ENCODE measurements around the gene SVOPL.

SVOPL gene

DNA sequence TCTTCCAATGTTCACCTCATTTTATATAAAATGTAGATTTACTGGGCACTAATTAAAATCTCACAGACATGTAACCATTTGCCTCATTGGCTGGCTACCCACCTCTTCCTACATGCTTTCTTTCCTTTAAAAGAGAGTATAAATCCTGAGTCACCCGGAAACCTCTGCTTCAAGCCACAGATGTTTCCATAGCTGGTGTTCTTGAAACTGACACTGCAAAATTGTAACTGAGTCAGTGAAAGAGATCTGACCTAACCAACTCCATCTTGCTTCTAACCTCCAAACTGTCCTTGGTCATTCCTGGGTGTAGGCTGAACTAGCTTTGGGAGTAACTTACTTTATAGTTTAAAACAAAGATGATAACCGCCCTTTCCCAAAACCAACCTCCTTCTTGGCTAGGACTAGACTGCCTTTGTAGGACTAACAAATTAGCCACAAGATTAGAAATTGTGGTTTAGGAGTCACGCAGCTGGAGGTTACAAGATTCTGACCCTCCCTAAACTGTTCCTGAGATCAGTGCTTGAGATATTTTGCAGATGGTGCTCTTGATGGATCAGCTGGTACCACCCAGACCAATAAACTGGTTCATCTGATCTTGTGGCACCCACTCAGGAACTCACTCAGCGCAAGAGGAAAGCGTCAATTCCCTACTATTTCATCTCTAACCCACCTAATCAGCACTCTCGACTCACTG is 33.5 kb downstream of the SVOPL start:
- no peak for TF ChIP-seq CTCF (IDR thresholded peaks at IDR 0.05; ENCODE audit: borderline replicate concordance, insufficient read depth, low read depth, low read length)
- H3K4me3 ChIP-seq (ENCODE audit: low read depth, low read length), result no peak overlapping the region

GRCh38 chr7:138666385-138666784 is 34.8 kb downstream of the SVOPL start:
- no peak overlapping the region for H3K4me3 ChIP-seq (ENCODE audit: low read depth, low read length)
- no peak for TF ChIP-seq CTCF (IDR thresholded peaks at IDR 0.05; ENCODE audit: borderline replicate concordance, insufficient read depth, low read depth, low read length)

DNA sequence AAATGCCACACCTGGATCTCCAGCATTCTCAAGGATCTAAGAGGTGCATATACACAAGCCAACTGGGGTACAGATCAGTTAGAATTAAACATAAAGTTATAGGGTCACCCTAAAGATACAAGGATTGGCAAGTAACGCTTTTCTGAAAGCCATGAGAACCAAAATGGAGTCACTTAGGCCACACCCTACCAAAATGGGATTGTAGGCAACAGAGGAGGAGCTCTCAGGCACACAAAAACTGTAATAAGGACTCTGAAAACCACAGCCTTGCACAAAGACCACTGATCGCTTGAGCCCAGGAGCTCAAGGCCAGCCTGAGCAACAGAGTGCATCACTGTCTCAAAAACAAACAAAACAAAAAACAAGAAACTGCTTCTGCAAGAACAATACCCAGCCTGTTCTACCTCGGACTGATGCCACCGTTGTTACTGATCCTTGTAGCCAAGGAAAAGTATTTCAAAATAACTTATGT is 35.5 kb downstream of the SVOPL start:
- TF ChIP-seq CTCF (IDR thresholded peaks at IDR 0.05; ENCODE audit: borderline replicate concordance, insufficient read depth, low read depth, low read length), result no peak
- H3K4me3 ChIP-seq (ENCODE audit: low read depth, low read length), result no peak overlapping the region

DNA sequence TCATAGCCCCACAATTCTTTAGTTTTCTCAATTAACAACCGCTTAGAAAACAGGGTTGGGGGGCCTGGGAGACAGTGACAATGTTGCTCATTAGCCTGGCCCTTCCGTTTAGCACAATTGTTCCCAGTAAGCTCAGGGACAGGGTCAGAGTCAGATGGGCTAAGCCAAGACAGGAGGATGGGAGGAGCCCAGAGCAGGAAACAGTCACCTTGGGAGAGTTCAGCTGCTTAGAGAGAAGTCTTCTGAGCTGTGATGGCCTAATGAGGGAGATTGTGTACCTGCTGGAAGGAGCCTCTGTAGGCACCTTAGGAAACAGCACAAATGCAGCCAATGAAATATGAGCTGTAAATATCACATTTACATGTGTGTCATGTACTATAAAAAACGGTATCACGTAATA is 35.9 kb downstream of the SVOPL start:
- no peak for TF ChIP-seq CTCF (IDR thresholded peaks at IDR 0.05; ENCODE audit: borderline replicate concordance, insufficient read depth, low read depth, low read length)
- no peak overlapping the region for H3K4me3 ChIP-seq (ENCODE audit: low read depth, low read length)

- H3K4me3 ChIP-seq (ENCODE audit: low read depth, low read length), result no peak overlapping the region
- no peak for TF ChIP-seq CTCF (IDR thresholded peaks at IDR 0.05; ENCODE audit: borderline replicate concordance, insufficient read depth, low read depth, low read length)
Measured at GRCh38 chr7:138663725-138664710, 37.1 kb downstream of the SVOPL start.

GRCh38 chr7:138662991-138663320 is 38.2 kb downstream of the SVOPL start:
- TF ChIP-seq CTCF (IDR thresholded peaks at IDR 0.05; ENCODE audit: borderline replicate concordance, insufficient read depth, low read depth, low read length), result no peak
- H3K4me3 ChIP-seq (ENCODE audit: low read depth, low read length), result no peak overlapping the region
